Measurements from ENCODE around the gene C19orf67.
A peak's percentile ranks its signal among the peaks of the same experiment; 100 is the strongest.

The C19orf67 gene

DNA sequence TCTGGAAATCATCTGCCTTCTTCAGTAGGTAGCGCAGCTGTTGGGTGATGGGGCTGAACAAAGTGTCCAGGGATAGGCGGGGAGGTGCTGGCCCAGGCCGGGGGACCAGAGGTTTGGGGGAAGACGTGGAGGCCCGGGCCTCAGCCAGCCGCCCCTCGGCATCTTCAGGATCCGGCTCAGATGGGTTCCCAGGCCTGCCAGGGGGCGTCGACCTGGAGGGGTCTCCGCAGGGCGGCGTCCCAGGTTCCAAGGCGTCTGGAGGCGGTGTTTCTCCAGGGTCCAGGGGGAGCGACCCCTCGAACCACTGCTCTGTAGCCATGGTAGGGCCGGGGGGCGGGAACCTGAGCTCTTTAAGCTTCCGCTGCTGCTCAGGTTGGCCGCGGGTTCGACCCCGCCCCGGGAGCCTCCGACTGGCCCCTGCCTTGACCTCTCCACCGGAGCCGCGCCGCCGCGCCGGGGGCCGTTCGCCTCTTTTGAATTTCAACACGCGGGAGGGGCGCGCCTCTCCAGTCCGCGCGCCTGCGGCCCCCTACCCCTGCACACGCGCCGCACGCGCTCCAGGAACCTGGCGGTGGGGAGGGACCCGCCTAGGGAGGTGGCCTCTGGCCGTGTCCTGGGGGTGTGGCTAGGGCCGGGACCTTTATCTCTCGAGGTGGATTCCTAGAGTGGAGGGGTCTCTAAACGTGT, at the start of gene C19orf67:
Gene C19orf67 (minus strand): TSS at position 475 of the 687 bp plus-strand sequence. CDS start 156 bp downstream, at position 319.
- no peak within 1 kb of the TSS for H3K4me3 Mint-ChIP-seq
- no peak for ATAC-seq
- no peaks in the 10 kb centered on the region for H3K27me3 Mint-ChIP-seq
- H3K9me3 Mint-ChIP-seq = no peaks in the 10 kb centered on the region
- no peak within 1 kb of the TSS for H3K27ac Mint-ChIP-seq
- peaks cover 30% of the 10 kb centered on the region for H3K4me1 Mint-ChIP-seq
- no peak for DNase-seq

DNA sequence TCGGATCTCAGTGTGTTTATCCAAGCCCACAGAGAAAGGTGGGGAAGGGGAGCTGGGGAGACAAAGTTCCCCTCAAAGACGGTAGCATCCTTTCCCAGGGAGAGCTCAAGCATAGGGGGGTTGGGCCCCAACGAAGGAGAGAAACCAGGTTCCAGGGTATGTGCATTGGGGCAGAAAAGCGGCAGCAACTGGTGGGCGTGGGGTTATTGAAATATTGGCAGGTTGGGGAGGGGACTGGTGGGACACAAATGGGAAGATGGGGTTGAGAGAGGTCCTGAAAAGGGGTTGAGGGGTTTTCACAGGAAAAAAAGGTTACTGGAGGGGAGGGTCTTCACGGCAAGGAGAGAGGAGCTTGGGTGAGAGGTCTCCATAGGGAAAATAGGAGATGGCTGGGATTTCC, 49.8 kb upstream of the C19orf67 start:
- Mint-ChIP-seq H3K9me3 (no peaks in the 10 kb centered on the region), H3K27ac (peak overlapping the region; percentile 96), H3K4me1 (peaks cover 36% of the 10 kb centered on the region), H3K27me3 (no peaks in the 10 kb centered on the region), H3K4me3 (peak overlapping the region; percentile 73 to 95)
- DNase-seq = no peak
- ATAC-seq = no peak

DNA sequence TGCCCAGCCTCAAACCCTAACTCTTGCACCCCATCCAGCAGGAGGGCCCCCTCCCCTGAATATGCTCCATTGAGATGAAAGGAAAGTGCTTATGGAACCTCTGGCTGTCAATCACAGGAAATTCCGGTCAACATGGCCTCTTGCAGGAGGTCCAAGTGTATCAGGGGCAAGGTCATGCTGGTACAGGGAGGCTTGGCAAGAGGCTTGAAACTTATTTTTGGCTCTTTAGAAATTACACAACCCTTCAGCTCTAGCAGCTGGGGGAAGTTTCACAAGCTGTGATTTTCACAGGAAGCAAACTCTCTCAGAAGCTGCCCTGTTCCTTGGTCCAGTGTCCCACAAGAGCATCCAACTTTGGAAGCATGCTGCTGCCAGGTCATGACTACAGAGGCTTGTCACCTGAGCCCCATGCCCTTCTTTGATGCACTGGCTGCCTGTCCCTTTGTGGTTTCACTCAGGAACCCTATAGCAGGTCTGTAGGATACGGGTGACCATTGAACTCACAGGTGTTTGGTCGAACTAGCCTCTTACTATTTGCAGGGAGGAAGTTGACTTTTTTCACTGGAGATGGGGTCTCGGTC, 42.4 kb upstream of the C19orf67 start:
- no peak for DNase-seq
- no peak for ATAC-seq
- no peaks in the 10 kb centered on the region for H3K9me3 Mint-ChIP-seq
- no peaks in the 10 kb centered on the region for H3K27me3 Mint-ChIP-seq
- no peak overlapping the region for H3K27ac Mint-ChIP-seq
- peaks cover 6% of the 10 kb centered on the region for H3K4me1 Mint-ChIP-seq
- H3K4me3 Mint-ChIP-seq = no peak overlapping the region

DNA sequence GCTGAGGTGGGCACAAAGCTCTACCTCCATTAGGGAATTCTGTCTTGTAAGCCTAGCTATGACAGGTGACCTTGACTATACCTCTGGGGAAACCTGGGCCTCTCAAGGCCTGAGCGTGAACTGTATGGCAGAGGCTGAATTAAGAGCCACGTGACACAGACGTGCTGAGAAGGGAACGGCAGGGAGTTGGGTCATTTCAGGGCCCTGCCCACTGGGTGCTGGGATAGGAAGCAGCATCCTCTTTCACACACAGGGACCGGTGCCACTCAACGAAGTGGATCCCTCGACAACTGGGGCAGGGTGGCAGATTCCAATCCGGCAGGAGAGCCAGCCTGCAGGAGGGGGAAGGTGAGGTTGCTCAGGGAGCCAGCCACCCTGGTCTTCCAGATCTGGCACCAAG, 41.6 kb upstream of the C19orf67 start:
- DNase-seq (no peak), ATAC-seq (no peak)
- H3K27ac Mint-ChIP-seq = no peak overlapping the region
- no peak overlapping the region for H3K4me3 Mint-ChIP-seq
- no peaks in the 10 kb centered on the region for H3K27me3 Mint-ChIP-seq
- H3K4me1 Mint-ChIP-seq = peaks cover 6% of the 10 kb centered on the region
- H3K9me3 Mint-ChIP-seq = no peaks in the 10 kb centered on the region

DNA sequence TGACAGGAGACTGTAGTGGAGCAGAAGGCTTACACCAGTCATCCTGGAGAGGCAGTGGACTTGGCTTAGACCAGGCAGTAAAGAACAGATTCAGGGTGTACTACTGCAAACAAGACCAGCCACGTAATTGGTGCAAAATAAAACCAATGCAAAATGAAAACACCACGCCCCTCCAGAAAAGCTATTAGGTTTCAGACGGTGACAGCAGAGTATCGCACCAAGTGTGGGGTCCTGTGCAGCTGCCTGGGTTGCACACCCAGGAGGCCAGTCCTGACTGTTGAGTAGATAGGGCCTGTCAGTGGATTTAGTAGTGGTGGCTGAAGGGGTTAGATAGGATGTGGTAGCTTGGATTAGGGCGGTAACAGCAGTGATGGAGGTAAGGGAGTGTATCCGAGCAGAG, 37.3 kb upstream of the C19orf67 start:
- ATAC-seq (no peak), DNase-seq (no peak)
- Mint-ChIP-seq H3K27me3 (no peaks in the 10 kb centered on the region), H3K4me1 (peaks cover 12% of the 10 kb centered on the region), H3K9me3 (no peaks in the 10 kb centered on the region), H3K4me3 (no peak overlapping the region), H3K27ac (no peak overlapping the region)

DNA sequence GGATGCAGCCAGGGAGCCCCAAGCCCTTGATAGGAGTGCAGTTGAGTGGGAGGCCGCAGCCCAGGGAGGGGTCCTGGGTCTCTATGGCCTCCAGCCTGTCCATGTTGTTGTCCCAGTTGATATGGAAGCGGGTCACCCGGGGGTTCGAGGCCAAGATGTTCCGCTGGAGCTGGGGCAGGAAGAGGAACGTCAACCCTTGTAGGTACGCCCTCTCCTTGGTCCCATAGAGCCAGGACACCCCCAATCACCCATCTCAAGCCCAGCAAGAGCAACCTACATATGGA, 34.9 kb upstream of the C19orf67 start:
- ATAC-seq (no peak), DNase-seq (no peak)
- H3K4me1 Mint-ChIP-seq = peaks cover 28% of the 10 kb centered on the region
- no peak overlapping the region for H3K27ac Mint-ChIP-seq
- no peaks in the 10 kb centered on the region for H3K27me3 Mint-ChIP-seq
- H3K9me3 Mint-ChIP-seq = no peaks in the 10 kb centered on the region
- no peak overlapping the region for H3K4me3 Mint-ChIP-seq

DNA sequence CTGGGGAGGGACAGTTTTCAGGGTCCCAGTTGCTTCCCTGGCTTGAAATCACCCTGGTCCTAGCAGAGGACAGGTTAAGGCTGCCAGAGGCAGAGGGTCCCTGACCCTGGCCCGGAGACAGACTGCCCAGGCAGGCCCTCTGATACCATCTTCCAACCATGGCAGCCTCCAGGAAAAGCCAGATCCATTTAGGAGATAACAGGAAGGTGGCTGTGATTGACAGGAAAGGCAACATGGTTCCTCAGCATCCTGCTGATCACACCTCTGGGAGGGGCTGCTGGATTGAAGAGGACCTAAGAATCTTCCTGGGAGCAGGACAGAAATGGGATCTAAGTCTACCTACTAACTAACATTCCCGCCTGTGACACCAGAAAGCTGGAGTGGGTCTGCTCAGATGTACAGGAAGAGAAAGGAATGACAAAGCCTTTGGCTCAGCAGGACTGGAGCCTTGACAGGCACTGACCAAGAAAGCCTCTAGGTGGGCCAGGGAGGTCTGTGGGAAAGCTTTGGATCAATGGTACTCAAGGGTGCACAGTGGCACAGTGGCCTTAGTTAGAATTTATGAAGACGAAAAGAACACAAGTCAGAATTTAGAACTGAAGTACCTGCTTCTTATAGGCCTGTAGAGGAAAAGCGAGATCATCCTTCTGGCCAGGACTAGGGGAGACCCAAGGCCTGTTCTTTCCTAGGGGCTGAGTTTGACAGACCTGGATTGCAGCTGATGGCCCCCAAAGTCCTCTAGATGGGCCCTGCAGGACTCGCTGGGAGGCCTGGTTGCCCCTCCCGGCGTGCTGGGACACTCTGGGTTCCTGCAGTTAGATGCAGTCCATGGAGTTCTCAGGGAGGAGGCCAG, 34.3 kb upstream of the C19orf67 start:
- peak overlapping the region in 1 of 2 donors; percentile 69 for H3K27ac Mint-ChIP-seq
- DNase-seq = no peak
- H3K4me1 Mint-ChIP-seq = peaks cover 32% of the 10 kb centered on the region
- no peaks in the 10 kb centered on the region for H3K27me3 Mint-ChIP-seq
- ATAC-seq = no peak
- H3K9me3 Mint-ChIP-seq = no peaks in the 10 kb centered on the region
- H3K4me3 Mint-ChIP-seq = no peak overlapping the region

DNA sequence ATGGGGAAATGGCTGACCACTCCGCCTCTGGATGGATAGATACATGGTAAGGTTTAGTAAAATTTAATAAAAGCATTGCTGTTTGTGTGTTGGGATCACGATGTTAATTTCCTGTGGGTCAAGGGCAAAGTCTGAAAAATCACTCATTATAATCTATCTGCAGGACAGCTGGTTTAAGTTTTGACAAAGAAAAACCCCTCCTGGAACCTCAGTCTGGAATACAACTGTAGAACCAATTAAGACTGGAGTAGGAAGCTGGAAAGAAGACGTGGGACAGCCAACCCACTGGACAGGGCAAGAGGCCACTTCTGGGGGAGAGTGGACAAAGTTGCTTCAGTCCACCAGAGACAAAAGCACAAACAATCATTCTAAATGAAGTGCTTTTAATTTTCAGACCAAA, 33.6 kb upstream of the C19orf67 start:
- H3K27ac Mint-ChIP-seq = no peak overlapping the region
- H3K4me3 Mint-ChIP-seq = peak overlapping the region; percentile 96 to 97
- H3K9me3 Mint-ChIP-seq = no peaks in the 10 kb centered on the region
- no peak for DNase-seq
- H3K27me3 Mint-ChIP-seq = no peaks in the 10 kb centered on the region
- peaks cover 40% of the 10 kb centered on the region for H3K4me1 Mint-ChIP-seq
- ATAC-seq = no peak

DNA sequence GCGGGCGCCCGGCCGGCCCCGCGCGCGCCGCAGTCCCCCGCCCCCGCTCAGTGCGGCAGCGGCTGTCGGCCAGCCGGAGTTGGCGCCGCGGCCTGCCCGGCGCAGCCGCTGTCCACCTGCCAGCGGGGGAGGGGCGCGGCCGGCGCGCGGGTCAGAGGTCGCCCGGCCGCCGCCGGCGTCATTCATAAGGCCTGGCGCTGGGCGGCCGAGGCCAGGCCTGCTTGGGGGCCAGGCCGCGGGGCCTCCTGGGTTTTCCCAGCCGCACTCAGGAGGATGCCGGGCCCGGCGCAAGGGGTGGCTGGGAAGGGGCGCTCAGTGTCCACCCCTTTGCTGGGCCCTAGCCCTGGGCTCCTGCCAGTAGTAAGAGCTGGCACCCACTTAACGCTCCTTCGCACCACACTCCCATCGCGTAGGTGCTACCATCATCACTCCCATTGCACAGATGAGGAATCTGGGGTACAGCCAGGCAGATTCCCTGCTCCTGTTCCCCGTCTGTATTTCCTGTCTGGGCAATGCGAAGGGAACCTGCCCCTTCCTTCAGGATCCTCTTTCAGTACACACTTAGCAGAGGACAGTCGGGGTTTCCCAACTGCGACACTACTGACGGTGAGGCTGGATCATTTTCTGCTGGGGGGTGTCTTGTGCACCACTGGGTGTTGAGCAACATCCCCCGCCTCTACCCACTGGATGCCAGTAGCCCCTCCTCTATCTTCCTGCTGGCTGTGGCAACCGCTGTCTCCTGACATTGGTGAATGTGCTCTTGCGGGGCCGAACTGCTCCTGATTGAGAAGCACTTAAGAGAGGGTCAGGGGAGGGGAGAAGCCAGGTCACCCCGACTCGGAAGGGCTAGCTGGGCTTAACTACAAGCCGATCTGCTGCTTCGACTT, 32.8 kb upstream of the C19orf67 start:
- H3K27me3 Mint-ChIP-seq = no peaks in the 10 kb centered on the region
- H3K27ac Mint-ChIP-seq = peak overlapping the region; percentile 84 to 96
- H3K4me3 Mint-ChIP-seq = peak overlapping the region; percentile 96 to 97
- peaks cover 47% of the 10 kb centered on the region for H3K4me1 Mint-ChIP-seq
- DNase-seq (peak; percentile 26 to 43), ATAC-seq (peak; percentile 1)
- no peaks in the 10 kb centered on the region for H3K9me3 Mint-ChIP-seq

DNA sequence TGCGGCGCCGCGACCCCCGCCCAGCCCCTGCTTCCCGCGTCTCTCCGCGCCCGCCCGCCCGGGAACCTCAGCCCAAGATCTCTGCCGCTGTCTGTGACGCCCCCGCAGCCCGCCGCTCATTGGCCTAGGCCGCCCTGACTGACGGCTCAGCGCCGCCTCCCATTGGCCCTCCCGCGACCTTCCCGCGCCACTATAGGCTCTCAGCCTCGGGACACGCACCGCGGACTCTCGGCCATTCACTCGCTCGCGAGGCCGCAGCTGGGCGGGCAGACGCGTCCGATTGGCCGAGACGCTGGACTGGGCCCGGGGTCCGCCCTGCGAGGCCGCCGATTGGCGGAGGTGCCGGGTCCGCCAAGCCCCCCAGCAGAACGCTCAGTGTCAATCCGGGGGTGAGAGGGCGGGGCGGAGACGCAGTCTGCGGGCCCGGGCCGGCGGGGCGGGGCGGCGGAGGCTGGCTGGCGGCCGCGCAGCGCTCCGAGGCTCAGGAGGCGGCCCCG, 32.1 kb upstream of the C19orf67 start, which contains the start of gene PRKACA:
Gene PRKACA (minus strand): TSS at position 95 of the 497 bp plus-strand sequence. CDS start 215 bp downstream, outside the sequence.
- Mint-ChIP-seq H3K27ac (peak within 1 kb of the TSS; percentile 91 to 96), H3K9me3 (no peaks in the 10 kb centered on the region), H3K27me3 (no peaks in the 10 kb centered on the region), H3K4me1 (peaks cover 54% of the 10 kb centered on the region), H3K4me3 (peak within 1 kb of the TSS; percentile 96 to 97)
- DNase-seq (peak; percentile 99 to 100), ATAC-seq (peak; percentile 95)

DNA sequence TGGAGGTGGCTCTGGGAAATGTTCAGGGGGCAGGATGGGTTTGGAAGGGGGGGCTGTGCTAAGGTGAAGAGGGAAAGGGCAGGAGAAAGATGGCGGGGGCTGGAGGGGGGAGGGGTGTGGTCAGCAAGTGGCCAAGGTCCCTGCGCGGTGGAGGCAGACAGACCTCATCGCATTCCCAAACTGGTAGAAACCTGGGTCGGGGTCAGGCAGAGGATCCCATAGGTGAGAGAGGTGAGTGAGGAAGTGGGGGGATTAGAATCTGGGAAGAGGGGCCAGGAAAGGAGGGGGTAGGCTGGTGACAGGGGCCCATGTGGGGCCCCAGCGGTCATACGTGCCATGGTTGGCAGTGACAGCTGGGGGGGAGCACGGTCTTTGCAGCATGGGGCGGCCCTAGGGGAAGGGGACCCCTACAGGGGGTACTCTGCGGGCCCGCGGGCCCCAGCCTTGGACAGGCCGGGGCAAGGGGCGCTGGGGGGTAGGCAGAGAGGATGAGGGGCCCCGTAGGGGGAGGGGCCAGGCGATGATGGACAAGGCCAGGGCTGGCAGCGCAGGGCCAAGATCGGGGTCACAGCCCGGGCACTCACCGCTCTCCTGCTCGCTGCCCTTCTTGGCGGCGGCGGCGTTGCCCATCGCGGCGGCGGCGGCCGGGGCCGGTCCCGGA, 31.5 kb upstream of the C19orf67 start:
- DNase-seq (no peak), ATAC-seq (peak; percentile 16)
- Mint-ChIP-seq H3K9me3 (no peaks in the 10 kb centered on the region), H3K27ac (peak overlapping the region; percentile 90 to 91), H3K4me3 (peak overlapping the region; percentile 90 to 92), H3K27me3 (no peaks in the 10 kb centered on the region), H3K4me1 (peaks cover 61% of the 10 kb centered on the region)

DNA sequence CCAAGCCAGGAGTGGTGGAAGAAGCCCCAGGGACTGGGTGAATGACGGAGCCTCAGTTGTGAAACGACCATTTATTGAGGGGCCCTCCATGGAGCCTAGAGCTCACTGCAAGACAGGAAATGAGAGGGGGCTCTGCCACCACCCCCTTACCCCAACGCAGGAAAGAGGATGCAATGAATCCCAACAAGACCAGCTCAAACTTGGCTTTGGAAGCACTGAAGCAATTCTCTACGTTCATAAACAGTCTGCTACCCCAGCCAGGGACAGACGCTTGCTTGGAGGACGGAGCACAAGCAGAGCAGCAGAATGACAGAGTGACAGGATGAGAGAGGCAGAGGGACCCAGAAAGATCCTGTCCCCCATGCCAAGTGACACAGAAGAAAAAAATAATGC, 30.9 kb upstream of the C19orf67 start:
- Mint-ChIP-seq H3K4me1 (peaks cover 66% of the 10 kb centered on the region), H3K27me3 (no peaks in the 10 kb centered on the region), H3K9me3 (no peaks in the 10 kb centered on the region), H3K4me3 (peak overlapping the region; percentile 90 to 92), H3K27ac (peak overlapping the region; percentile 90 to 91)
- DNase-seq = no peak
- ATAC-seq = no peak

DNA sequence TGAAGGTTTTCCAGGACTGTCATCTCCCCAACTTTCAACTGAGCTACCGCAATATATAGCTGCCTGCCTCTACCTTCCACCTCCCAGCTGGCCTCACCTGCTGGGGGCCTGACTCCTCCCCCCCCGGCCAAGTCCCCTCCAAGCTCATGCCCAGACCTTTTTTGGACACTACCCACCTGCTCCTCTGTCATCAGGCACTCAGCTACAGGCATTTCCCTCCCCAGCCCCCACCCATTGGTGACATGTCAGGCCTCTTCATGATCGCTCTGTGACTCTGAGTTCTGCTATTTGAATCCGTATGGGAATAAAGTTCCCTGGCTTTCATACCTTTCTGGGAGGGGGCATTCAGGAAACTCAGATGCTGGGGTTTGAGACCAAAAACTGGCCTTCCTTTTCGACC, 30.2 kb upstream of the C19orf67 start:
- Mint-ChIP-seq H3K4me3 (peak overlapping the region; percentile 90 to 92), H3K4me1 (peaks cover 69% of the 10 kb centered on the region), H3K27ac (no peak overlapping the region), H3K27me3 (no peaks in the 10 kb centered on the region), H3K9me3 (no peaks in the 10 kb centered on the region)
- ATAC-seq (no peak), DNase-seq (no peak)

DNA sequence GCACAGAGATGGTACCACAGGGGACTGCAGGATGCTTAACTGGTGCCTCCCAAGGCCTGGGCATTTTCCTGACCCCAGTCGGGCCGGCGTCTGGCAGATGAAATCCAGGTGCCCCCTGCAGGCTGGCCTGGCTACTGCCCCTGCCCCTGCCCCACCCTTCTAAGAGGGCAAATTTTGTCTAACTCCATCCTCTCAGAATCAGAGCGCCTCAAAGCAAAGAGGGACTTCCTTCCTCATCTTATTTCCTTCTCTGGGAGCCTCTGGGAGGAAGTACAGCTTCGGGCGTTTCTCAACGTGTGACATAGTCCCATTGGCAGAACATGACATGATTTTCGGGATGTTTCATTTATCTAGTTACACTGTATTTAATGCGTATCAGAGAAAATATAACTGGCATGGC, 29.3 kb upstream of the C19orf67 start:
- no peak for ATAC-seq
- no peaks in the 10 kb centered on the region for H3K27me3 Mint-ChIP-seq
- DNase-seq = peak; percentile 50 to 61
- no peak overlapping the region for H3K4me3 Mint-ChIP-seq
- no peaks in the 10 kb centered on the region for H3K9me3 Mint-ChIP-seq
- H3K4me1 Mint-ChIP-seq = peaks cover 73% of the 10 kb centered on the region
- H3K27ac Mint-ChIP-seq = no peak overlapping the region

DNA sequence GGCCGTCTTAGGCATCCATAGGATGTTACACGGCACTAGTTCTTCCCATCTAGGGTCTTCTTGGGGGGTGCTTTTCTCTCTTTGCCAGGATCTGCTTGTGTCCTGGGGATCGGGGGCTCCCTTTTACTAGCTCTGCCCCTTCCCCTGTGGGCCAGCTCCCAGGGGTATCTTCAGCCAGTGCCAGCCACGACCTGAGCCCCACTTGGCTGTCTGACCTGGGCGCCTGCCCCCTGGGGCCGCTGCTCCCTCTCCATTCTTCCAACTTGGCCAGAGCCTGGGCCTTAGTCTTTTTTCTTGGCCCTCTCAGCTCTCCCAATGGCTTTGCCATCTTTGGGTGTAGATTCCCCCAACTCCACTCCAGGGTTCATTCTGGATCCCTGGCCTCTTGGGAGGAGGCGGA, 28.9 kb upstream of the C19orf67 start:
- no peak for ATAC-seq
- Mint-ChIP-seq H3K4me3 (no peak overlapping the region), H3K27ac (no peak overlapping the region), H3K4me1 (peaks cover 73% of the 10 kb centered on the region), H3K9me3 (no peaks in the 10 kb centered on the region), H3K27me3 (no peaks in the 10 kb centered on the region)
- DNase-seq = no peak

All from stimulated activated naive CD8-positive, alpha-beta T cell treated with anti-CD3 and anti-CD28 coated beads, Interleukin-15, amount 100 ng/mL, for 72 hours (primary cell).